HEK293T (cell line): Measurements from ENCODE around the gene SLC38A10.

Source experiments
- ARNT ChIP-seq: fragments of 450-650 bp; IDR thresholded peaks from 2 replicates; pipeline ENCODE4 v1.6.1; 2017; ENCODE audit warnings: mild to moderate bottlenecking
- BHLHE40 ChIP-seq: fragments of 450-650 bp; IDR thresholded peaks from 2 replicates; pipeline ENCODE4 v1.6.1; 2016; ENCODE audit warnings: mild to moderate bottlenecking, moderate library complexity, borderline replicate concordance
- ELF4 ChIP-seq: fragments of 450-650 bp; IDR thresholded peaks from 2 replicates; pipeline ENCODE4 v1.6.1; 2017; ENCODE audit warnings: antibody characterized with exemption
- FOXK2 ChIP-seq: fragments of 450-650 bp; IDR thresholded peaks from 2 replicates; pipeline ENCODE4 v1.6.1; 2016; ENCODE audit warnings: mild to moderate bottlenecking
- FOXM1 ChIP-seq: fragments of 450-650 bp; IDR thresholded peaks from 2 replicates; pipeline ENCODE4 v1.6.1; 2017; ENCODE audit warnings: mild to moderate bottlenecking, borderline replicate concordance
- HDGF ChIP-seq: fragments of 450-650 bp; IDR thresholded peaks from 2 replicates; pipeline ENCODE4 v1.6.1; 2017; ENCODE audit warnings: antibody characterized with exemption, borderline replicate concordance
- LEF1 ChIP-seq: fragments of 450-650 bp; IDR thresholded peaks from 2 replicates; pipeline ENCODE4 v1.6.1; 2017; ENCODE audit warnings: mild to moderate bottlenecking, borderline replicate concordance
- NFRKB ChIP-seq: fragments of 450-650 bp; IDR thresholded peaks from 2 replicates; pipeline ENCODE4 v1.6.1; 2016; ENCODE audit warnings: mild to moderate bottlenecking, moderate library complexity
- SP1 ChIP-seq: fragments of 450-650 bp; IDR thresholded peaks from 2 replicates; pipeline ENCODE4 v1.6.1; 2017
- SUZ12 ChIP-seq: fragments of 450-650 bp; IDR thresholded peaks from 2 replicates; pipeline ENCODE4 v1.6.1; 2016; ENCODE audit warnings: mild to moderate bottlenecking
- TARDBP ChIP-seq: fragments of 450-650 bp; IDR thresholded peaks from 2 replicates; pipeline ENCODE4 v1.6.1; 2016
- ZNF384 ChIP-seq: fragments of 450-650 bp; IDR thresholded peaks from 2 replicates; pipeline ENCODE4 v1.6.1; 2016
- TF ChIP-seq, protein P1 (sequence below): fragments of 450-650 bp; IDR thresholded peaks from 2 replicates; pipeline ENCODE4 v1.6.1; 2016

DNA sequence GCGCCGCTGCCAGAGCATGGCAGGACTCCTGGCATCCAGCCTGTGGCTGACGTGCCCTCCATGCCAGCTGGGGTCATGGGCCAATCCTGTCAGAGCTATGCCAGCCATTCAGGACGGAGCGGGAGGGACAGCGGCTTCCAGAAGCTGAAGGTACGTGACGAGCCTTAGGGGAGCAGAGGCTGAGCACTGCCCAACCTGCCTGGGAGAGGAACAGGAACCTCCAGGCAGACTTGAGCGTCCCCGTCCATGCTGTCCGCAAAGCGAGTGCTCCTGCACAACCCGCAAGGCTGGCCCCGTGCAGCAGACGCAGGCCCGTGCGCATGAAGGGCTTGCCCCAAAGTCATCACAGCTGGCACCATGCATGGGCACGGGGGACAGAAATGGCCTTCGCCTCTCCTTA lies 34.5 kb downstream of the SLC38A10 start:
- TF ChIP-seq BHLHE40 (no peak), SP1 (no peak), ZNF384 (no peak), NFRKB (no peak), SUZ12 (no peak), ELF4 (no peak), LEF1 (no peak), HDGF (no peak), TARDBP (no peak), FOXM1 (no peak), FOXK2 (no peak), ARNT (no peak)
- TF ChIP-seq, protein P1, sequence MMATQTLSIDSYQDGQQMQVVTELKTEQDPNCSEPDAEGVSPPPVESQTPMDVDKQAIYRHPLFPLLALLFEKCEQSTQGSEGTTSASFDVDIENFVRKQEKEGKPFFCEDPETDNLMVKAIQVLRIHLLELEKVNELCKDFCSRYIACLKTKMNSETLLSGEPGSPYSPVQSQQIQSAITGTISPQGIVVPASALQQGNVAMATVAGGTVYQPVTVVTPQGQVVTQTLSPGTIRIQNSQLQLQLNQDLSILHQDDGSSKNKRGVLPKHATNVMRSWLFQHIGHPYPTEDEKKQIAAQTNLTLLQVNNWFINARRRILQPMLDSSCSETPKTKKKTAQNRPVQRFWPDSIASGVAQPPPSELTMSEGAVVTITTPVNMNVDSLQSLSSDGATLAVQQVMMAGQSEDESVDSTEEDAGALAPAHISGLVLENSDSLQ: no peak
